HG03565 (cell line): ENCODE data around the gene TOMM5.
A peak's percentile ranks its signal among the peaks of the same experiment; 100 is the strongest.
"Not testable (repeated sequence)": the region's sequence is repeated elsewhere in the genome, so short reads cannot be mapped to it uniquely, and the experiment has no call there.

Experiments used
- ATAC-seq: cut with Tn5 transposase; IDR thresholded peaks from one replicate; pipeline ENCODE4 v1.9.1; 2021; ENCODE audit warnings: mild to moderate bottlenecking, moderate library complexity; ENCODE audit not compliant: unreplicated experiment

The TOMM5 gene

DNA sequence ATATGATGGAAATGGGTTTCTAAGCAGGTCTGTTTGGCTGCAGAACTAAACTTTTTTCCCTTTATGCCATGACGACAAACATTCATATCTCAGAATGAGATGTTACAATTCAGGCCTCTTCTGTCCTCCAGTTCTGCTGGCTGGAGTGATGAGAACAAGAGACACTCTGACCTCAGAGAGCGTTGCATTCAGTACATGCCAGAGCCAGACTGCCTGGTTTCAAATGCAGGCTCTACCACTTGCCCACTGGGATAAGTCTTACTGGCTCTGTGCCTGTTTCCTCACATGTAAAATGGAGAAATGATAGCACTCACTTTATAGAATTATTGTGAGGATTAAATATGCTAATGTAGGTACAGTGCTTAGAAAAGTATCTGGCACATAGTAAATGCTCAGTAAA, 24.8 kb upstream of the TOMM5 start:
- no peak for ATAC-seq

DNA sequence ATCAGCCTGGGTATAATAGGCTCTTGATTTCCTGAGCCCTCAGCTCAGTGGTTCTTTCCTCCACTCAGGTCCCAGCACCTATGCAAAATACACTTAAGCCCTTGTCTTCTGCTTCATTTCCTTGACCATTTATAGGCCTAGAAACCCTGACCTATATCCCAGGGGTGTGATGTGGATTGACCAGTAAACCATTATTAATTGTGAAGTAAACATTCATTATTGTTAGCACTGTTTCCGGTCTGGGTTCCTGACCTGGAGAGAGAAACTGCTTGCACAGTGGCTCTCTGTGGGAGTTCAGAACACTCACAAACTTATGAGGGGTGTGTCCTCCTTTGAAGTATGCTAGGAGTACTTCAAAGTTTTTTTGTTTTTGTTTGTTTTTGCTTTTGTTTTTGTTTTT, 19.6 kb upstream of the TOMM5 start:
- ATAC-seq, result no peak

DNA sequence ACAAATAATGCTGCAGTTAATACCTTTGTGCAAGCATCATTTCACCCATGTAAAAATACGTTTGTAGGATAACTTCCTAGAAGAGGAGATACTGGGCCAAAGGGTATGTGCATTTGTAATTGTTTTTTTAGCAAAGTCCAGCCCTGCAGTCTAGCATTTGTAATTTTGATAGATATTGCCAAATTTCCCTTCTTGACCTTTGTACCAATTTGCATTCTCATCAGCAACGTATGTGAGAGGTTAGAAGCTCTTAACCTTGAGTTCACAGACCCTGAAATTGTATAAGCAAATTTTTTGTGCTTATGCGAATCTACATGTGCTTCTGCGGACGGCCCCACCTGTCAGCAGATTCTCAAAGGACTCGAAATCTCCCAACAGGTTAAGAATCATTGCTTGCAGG, 18.6 kb upstream of the TOMM5 start:
- ATAC-seq, result no peak

DNA sequence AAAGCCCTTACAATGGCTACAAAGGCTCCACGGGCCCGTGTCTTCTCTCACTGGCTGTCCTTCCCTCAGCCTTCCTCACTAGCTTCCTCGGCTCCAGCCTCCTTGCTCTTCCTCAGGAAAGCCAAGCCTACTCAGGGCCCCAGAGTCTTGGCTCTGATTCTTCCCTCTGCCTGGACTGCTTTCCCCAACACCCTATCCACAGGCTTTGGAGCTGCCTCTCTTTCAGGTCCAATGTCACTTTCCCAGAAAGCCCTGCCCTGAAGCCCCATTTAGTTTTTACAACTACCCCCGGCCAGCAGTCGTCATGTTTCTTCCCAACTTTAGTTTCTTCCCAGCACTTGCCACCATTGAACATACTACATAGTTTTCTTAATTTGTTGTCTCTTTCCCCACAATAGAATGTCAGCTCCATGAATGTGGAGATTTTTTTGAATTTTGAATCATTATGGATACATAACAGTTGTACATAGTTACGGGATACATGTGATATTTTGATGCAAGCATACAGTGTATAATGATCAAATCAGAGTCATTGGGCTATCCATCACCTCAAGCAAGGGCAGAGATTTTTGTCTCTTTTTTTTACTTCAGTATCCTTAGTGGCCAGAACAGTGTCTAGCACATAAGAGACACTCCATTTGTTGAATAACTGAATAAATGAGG, 17.5 kb upstream of the TOMM5 start:
- no peak for ATAC-seq

DNA sequence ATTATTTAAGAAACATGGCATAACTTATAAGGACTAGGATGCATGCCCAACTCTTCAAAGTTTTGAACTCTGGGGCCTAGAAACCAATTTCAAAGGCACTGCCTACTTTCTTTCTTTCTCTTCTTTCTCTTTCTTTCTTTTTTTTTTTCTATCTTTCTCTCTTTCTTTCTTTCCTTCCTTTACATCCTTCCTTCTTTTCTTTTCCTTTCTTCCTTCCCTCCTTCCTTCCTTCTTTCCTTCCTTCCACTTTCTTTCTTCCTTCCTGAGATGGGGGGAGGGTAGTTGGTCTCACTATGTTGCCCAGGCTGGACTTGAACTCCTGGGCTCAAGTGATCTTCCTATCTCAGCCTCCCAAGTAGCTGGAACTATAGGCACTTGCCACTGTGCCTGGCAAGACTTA, 15.9 kb upstream of the TOMM5 start:
- ATAC-seq, result no peak

DNA sequence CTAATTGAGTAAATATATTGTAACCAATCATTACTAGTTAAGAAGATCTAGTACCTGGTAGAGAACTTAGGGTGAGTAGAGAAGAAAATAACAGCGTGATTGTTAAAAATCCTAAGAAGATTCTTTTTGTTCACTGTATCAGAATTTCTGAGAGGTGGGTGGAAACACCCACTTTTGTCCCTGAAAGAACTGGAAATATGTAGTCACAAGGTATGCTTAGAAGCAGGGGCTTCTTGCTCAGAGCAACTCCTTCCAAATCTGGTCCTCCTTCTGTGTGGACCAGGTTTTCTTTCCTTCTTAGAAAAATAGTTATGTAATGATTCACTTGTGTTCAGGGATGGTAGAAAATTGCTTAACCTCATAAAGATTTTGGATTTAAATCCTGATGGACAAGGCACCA, 11.9 kb upstream of the TOMM5 start:
- ATAC-seq, result no peak

DNA sequence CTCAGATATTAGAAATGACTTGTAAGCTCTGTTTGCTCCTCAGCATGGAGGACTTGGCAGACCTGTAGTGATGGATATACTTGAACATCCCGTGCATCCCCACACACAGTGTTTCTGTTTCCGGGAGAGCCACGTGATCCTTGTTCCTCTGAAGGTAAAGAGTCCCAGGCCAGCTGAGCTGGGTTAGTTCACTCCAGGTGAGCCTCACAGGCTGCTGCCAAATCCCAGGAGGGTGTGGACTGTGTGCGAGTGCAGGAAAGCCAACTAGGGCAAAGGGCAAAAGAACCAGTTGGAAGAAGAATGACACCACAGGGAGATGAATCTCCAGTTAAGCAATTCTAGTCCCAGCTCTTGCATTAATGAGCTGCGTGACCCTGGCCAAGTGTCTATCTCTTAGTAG, 10.4 kb upstream of the TOMM5 start:
- ATAC-seq, result no peak

DNA sequence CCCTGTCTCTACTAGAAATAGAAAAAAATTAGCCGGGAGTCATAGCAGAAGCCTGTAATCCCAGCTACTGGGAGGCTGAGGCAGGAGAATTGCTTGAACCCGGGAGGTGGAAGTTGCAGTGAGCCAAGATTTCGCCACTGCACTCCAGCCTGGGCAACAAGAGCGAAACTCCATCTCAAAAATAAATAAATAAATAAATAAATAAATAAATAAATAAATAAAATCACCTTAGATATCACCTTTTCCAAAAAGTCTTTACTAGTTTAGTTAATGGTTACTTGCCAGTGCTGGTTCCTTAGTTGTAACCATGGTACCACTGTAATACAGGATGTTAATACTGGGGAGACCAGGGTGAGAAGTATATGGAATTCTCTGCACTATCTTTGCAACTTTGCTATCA, 9.7 kb upstream of the TOMM5 start:
- not testable (repeated sequence) for ATAC-seq

DNA sequence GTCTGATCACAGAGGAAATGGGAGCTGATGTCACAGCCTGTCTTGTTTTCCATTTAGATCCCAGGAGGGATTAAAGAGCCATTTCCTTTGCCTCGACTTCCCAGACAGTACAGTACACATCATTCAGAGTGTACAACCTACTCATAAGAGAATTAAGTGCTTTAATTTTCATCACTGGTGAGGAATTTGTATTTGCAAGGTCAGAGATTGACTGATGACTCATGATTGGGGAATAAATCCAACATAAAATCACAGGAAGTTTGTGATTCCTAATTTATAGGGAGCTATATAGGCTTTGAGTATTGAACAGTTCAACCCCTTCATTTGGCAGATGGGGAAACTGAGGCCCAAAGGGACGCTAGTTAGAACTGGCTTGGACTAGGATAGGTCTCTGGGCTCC, 4.1 kb upstream of the TOMM5 start:
- ATAC-seq, result no peak

DNA sequence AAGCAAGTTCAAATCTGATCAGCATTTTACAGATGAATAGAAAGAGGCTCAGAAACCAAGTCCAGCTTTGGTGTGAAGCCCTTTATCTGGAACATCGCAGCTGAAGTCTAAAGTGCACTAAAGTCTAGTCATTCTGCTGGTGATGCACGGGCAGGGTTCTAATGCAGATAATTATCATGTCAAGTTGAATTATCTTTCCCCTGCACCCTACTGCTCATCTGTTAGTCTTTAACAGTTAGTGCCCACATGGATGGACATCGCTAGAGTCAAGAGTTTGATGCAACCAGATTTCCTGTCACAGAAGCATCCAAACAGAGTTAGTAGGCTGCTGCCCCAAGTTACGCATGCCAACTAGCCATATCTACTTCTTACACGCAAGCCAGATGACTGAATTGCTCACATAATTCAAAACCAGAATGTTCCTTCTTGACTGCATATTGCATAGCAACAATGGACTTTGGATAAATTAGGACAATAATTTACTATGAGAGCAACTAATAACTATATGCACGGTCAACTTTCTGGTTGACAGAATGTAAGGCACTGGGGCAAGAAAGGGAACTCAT, 1.6 kb upstream of the TOMM5 start:
- ATAC-seq, result no peak

DNA sequence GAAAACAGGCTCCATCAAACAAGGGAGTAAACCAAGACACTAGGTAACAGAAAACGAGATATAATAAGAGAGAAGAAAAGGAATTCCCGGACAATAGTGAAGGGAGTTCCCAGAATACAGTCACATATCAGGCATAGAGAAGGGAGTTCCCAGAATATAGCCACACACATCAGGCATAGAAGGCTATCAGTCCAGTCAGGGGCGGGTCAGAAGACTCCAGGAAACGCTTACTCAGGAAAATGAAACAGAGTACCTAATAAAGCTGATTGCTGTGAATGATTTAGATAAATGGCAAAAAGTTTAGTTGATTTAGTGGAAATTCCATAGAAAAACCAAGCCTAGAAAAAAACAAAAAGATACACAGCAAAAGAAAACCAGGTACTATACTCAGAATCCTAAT, 4.9 kb downstream of the TOMM5 start:
- no peak for ATAC-seq

DNA sequence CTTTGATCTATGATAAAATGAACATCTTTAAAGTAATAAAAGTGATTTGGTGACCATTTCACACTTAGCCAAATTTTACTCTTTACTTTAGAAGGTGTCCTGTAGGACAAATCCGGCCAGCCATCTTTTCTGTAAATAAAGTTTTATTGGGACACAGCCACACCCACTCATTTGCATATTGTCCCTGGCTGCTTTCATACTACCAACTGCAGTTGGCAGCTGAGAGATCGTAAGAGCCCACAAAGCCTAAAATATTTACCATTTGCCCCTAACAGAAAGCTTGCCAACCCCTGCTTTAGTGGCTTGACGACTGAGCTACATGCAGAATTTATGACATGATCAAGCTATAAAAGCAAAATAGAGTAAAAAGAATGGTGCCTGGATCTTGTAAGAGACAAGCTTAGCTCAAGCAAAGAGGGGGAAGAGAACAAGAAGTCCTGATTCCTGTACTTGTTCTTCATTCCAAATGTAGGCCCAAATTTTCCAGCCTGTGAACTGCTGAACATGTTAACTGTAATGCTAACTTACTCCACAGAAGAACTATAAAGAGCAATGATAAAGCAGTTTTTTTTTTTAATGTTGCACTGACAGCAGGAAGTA, 8.8 kb downstream of the TOMM5 start:
- no peak for ATAC-seq

DNA sequence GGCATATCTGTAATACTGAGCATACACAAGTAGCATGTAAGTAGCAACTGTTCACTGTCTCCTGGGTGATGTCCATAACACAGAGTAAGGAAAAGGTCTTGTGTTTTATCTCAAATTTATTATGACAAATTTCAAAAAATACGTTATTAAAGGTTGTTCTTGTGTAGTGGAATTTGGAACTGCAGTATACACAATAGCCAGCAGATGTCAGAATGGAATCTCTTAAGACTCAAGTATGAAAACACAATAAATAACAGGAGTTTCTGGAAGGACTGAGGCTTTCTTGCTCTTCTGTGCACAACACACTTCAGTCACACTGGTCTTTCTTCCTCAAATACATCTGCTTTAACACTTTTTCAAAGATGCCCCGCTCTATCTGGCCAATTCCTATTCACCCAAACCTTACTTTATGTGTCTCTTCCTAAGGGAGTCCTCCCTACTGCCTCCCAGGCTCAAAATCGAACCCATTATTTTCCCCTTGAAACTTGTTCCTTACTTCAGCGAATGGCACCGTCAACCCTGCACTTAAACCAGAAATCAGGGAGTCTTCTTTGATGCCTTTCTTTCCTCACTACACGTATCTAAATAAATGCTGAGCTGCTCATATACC, 9.7 kb downstream of the TOMM5 start:
- ATAC-seq, result no peak

DNA sequence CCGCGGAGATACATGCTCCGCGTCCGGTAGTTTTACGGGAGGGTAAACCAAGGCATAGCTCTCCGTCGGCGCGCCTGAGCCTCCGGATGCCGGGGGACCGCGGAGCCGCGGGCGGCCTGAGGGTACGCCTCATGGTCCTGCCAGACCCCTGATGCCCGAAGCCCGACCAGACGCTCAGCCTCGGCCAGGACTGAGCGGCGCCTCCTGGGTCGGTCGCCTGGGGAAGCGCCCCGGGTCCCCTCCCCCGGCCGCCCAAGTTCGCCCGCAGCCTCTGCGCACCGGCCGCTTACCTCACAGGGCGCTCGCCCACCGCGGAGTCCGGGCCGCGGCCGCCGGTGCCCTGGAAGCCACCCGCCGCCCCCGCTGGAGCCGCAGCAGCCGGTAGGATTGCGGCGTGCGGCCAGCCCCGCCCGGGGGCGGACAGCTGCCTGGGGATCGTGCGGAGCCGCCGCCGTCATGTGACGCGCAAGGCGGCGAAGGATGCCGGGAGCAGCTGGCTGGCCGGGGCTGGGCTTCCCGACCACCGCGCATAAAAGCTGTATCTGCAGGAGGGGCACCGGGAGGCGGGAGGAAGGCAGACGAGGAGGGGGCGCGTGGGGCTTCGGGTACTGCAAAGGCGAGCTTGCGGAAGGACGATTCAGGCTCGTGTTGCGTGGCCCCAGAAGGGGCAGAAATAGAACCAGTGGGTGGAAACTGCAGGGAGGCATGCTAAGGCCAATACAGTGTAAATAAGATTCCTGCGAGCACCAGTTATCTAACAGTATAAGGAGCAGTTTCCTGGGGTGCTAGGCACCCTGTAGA, 16.3 kb downstream of the TOMM5 start, which contains the start of gene FBXO10:
Gene FBXO10 (minus strand): TSS at position 460 of the 801 bp plus-strand sequence. CDS start 34,612 bp downstream, outside the sequence.
- peak; percentile 61 for ATAC-seq

DNA sequence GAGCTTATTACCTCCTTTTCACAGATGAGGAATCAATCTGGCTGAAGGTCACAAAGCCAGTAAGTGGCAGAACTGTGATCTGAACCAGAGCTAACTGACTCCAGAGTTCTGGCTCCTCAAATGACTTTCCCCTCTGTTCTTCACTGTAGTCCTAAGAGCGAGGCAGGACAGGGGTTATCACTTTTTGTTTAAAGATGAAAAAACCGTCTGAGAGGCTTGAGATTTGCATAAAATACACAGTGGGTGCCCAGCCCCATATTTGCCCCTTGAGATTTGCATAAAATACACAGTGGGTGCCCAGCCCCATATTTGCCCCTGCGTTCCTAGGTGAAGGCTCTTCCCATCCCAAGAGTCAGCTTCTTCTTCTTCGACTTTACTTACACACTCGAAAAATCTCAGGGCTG, 16.9 kb downstream of the TOMM5 start:
- ATAC-seq, result peak; percentile 35

DNA sequence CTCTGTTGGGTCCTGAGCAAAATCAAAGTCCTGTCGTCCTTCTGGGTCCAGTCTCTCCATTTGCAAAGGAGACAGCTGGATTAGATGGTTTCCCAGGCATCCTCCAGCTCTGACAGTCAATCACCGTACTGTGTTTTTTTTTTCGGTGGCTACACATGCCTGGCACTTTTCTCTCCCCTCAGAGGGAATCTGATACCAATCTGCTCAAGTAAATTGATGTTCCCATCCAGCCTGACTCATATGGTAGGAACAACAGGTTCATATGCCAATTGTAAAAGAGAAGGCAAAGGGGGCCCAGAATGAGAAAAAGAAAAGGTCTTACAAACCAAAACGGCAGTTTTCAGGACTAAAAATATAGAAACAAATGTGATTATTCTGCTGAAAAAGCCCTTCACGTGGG, 17.4 kb downstream of the TOMM5 start:
- ATAC-seq, result no peak

DNA sequence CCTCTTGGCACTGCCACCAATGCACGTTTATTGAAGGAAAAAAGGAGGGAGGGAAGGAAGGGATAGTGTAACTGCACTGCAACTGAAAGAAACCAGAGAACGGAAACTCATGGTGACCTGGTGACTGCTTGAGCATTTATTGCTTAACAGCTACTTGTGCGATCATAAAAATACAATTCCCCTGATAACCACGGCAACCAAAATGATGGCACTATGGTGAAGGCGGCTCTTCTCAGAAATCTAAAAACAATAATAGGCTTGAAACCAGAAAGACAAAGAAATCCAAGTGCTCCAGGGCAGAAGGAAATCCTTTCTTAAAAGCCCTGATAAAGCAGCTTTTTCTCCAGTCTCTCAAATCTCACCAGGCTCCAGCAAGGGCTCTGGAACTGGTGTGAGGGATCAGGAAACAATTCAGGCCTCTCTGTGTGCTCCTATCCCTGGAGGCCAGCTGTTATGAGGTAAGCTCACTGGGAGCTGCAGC, 18.1 kb downstream of the TOMM5 start:
- ATAC-seq, result no peak

DNA sequence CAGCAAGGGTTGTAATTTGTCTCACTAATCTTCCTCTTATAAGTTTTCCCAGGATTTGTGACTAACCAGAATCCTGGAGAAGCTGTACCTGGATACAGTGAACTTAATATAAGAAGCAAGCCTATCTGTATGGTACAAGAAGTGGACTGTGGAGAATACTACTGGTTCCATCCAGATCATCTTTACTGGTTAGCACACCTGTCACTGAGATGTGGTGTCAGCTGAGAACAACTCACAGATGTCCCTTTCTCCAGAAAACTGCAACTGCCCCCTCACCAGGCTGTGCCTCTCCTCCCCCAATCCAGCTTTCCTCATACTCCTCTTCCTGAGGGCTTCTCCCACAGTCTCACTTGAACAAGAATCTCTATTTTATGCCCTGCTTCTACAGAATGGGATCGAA, 21.1 kb downstream of the TOMM5 start:
- ATAC-seq, result no peak

DNA sequence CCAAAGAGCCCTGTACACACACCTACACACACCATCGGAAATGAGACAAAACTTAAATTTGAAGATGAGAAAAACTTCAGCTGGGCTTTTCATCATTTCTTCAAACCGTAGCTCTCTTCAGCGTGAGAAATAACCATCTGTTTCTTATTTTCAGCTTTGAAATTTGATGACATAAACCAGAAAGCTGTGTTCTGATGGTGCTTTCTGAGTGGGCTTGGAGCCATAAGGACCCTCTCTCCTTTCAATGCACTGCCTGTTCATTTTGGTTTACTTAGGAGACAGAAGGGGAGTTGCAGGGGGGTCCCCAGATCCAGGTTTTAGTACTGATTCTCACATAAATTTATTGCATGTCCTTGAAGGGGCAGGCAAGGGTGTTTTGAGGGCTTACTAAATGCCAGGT, 25.7 kb downstream of the TOMM5 start:
- ATAC-seq, result no peak

DNA sequence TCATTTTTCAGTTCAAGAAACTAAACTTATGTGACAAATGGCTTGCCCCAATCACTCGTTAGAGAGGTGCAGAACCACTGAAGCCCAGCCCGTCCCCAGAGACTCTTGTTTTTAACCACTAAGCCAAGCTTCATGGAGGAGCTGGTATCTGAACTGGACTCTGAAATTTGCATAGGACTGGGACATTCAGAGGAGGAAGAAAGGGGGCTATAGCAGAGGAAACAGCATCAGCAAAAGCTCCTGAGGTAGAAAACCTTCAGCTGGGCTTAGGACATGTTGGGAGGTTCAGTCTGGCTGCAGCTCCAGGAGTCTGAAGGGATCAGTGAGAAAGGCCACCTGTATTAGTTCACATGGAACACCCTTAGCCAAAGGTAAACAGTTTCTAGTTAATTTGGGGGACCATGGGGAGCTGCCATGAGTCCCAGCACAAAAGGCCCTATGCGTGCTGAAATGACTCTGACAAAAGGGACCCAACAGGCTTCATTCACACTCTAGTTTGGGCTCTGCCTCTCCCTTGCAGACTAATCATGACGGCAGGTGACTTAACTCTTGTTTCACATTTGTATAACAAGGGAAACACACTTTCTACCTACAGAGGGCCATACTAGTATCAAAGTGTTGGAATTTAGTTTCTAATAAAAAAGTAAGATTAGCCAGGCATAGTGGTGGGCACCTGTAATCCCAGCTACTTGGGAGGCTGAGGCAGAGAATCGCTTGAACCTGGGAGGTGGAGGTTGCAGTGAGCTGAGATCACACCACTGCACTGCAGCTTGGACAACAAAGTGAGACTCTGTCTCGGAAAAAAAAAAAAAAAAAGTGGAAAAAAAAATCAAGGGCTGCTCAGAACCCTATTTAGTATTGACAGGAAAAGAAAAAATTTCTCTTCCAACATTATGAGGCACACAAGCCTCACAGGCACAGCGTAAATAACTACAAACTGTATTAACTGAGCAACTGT, 26.5 kb downstream of the TOMM5 start:
- peak; percentile 78 for ATAC-seq
